ENCODE results near the gene METTL5.

GRCh38 chr2:169865492-169865891, 40.8 kb upstream of the METTL5 start:
- TF ChIP-seq FOSL1 (IDR thresholded peaks at IDR 0.05; ENCODE audit: low read depth) (no peak), POLR2A (IDR thresholded peaks at IDR 0.05; ENCODE audit: borderline replicate concordance, extremely low read depth, insufficient read depth, insufficient read length) (no peak)
- TF ChIP-seq, protein P1, sequence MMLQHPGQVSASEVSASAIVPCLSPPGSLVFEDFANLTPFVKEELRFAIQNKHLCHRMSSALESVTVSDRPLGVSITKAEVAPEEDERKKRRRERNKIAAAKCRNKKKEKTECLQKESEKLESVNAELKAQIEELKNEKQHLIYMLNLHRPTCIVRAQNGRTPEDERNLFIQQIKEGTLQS (IDR thresholded peaks at IDR 0.05), result no peak
